HG02840 (cell line): ENCODE measurements around the gene DNAH14.
"Not testable (repeated sequence)": the region's sequence is repeated elsewhere in the genome, so short reads cannot be mapped to it uniquely, and the experiment has no call there.

Source experiments
- ATAC-seq: cut with Tn5 transposase; IDR thresholded peaks from one replicate; pipeline ENCODE4 v1.9.1; 2021; ENCODE audit warnings: mild to moderate bottlenecking, moderate library complexity, moderate number of reproducible peaks; ENCODE audit not compliant: unreplicated experiment, low FRiP score

DNAH14 gene

GRCh38 chr1:224989615-224990014 lies 60.1 kb downstream of the DNAH14 start:
- ATAC-seq = no peak

GRCh38 chr1:224991550-224991949 lies 62.1 kb downstream of the DNAH14 start:
- ATAC-seq = not testable (repeated sequence)

GRCh38 chr1:224995602-224996001 lies 66.1 kb downstream of the DNAH14 start:
- no peak for ATAC-seq

- no peak for ATAC-seq
Observed at GRCh38 chr1:224996266-224996665, 66.8 kb downstream of the DNAH14 start.

- ATAC-seq = no peak
Observed at GRCh38 chr1:224998185-224998584, 68.7 kb downstream of the DNAH14 start.

- no peak for ATAC-seq
Observed at GRCh38 chr1:225004396-225004795, 74.9 kb downstream of the DNAH14 start.

GRCh38 chr1:225006352-225006751 lies 76.9 kb downstream of the DNAH14 start:
- ATAC-seq = not testable (repeated sequence)

- ATAC-seq = not testable (repeated sequence)
Observed at GRCh38 chr1:225008050-225008449, 78.6 kb downstream of the DNAH14 start.

GRCh38 chr1:225021037-225021436 lies 91.6 kb downstream of the DNAH14 start:
- no peak for ATAC-seq

- no peak for ATAC-seq
Observed at GRCh38 chr1:225026701-225027100, 97.2 kb downstream of the DNAH14 start.

GRCh38 chr1:225036441-225036840 lies 107.0 kb downstream of the DNAH14 start:
- ATAC-seq = not testable (repeated sequence)

GRCh38 chr1:225042263-225042662 lies 112.8 kb downstream of the DNAH14 start:
- ATAC-seq = no peak

- ATAC-seq = no peak
Observed at GRCh38 chr1:225044258-225044657, 114.8 kb downstream of the DNAH14 start.

GRCh38 chr1:225049594-225049993 lies 120.1 kb downstream of the DNAH14 start:
- ATAC-seq = no peak

GRCh38 chr1:225063722-225064121 lies 134.2 kb downstream of the DNAH14 start:
- ATAC-seq = no peak

- ATAC-seq = no peak
Observed at GRCh38 chr1:225070972-225071371, 141.5 kb downstream of the DNAH14 start.

- ATAC-seq = no peak
Observed at GRCh38 chr1:225097175-225097574, 167.7 kb downstream of the DNAH14 start.

GRCh38 chr1:225111000-225111399 lies 181.5 kb downstream of the DNAH14 start:
- no peak for ATAC-seq

GRCh38 chr1:225113265-225113664 lies 183.8 kb downstream of the DNAH14 start:
- ATAC-seq = no peak

GRCh38 chr1:225114354-225114990 lies 185.0 kb downstream of the DNAH14 start:
- no peak for ATAC-seq

- no peak for ATAC-seq
Observed at GRCh38 chr1:225119307-225119706, 189.8 kb downstream of the DNAH14 start.

- ATAC-seq = no peak
Observed at GRCh38 chr1:225121095-225121494, 191.6 kb downstream of the DNAH14 start.

- ATAC-seq = no peak
Observed at GRCh38 chr1:225131869-225132268, 202.4 kb downstream of the DNAH14 start.
